Lower leg skin (tissue), 3 donors: ENCODE measurements around the gene STAB1.

Experiments used
- POLR2A ChIP-seq, 2 donors: fragments of 450-650 bp; IDR thresholded peaks; one replicate each; pipeline ENCODE4 v1.6.1; 2016 to 2017; ENCODE audit warnings: antibody characterized with exemption in 2 of 2, mild to moderate bottlenecking in 1 of 2, moderate library complexity in 1 of 2
- TF ChIP-seq, protein P1 (sequence below), 3 donors: fragments of 450-650 bp; IDR thresholded peaks; one replicate each; pipeline ENCODE4 v1.5.1; 2016; ENCODE audit warnings: antibody characterized with exemption in 3 of 3, mild to moderate bottlenecking in 3 of 3, moderate library complexity in 2 of 3

- TF ChIP-seq POLR2A (IDR thresholded peaks at IDR 0.05) = no peak
- TF ChIP-seq, protein P1, sequence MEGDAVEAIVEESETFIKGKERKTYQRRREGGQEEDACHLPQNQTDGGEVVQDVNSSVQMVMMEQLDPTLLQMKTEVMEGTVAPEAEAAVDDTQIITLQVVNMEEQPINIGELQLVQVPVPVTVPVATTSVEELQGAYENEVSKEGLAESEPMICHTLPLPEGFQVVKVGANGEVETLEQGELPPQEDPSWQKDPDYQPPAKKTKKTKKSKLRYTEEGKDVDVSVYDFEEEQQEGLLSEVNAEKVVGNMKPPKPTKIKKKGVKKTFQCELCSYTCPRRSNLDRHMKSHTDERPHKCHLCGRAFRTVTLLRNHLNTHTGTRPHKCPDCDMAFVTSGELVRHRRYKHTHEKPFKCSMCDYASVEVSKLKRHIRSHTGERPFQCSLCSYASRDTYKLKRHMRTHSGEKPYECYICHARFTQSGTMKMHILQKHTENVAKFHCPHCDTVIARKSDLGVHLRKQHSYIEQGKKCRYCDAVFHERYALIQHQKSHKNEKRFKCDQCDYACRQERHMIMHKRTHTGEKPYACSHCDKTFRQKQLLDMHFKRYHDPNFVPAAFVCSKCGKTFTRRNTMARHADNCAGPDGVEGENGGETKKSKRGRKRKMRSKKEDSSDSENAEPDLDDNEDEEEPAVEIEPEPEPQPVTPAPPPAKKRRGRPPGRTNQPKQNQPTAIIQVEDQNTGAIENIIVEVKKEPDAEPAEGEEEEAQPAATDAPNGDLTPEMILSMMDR (IDR thresholded peaks at IDR 0.05) = no peak
Observed at GRCh38 chr3:52544937-52545336, 49.8 kb downstream of the STAB1 start.
